SK-N-SH treated with all-trans-retinoic acid at 6 μM for 48 hours (cell line): ENCODE results near the gene PHRF1.

Experiments used
- ATAC-seq: fragments of 200-7000 bp; cut with Tn5 transposase; 3 replicates; pipeline ENCODE4 v1.9.1; 2020; ENCODE audit warnings: mild to moderate bottlenecking, moderate library complexity
- ARNTL ChIP-seq: fragments of 450-650 bp; formaldehyde crosslinking; IDR thresholded peaks from 2 replicates; pipeline ENCODE4 v1.5.0; 2020; ENCODE audit warnings: low read depth, mild to moderate bottlenecking, moderate library complexity, borderline replicate concordance
- BACH2 ChIP-seq: fragments of 250-450 bp; sonication (Bioruptor Pico); IDR thresholded peaks from 2 replicates; pipeline ENCODE4 v1.9.0; 2021; ENCODE audit warnings: mild to moderate bottlenecking, borderline replicate concordance
- CREB5 ChIP-seq: fragments of 250-450 bp; sonication (Bioruptor Pico); IDR thresholded peaks from 2 replicates; pipeline ENCODE4 v1.5.1; 2020; ENCODE audit warnings: low read depth, mild to moderate bottlenecking, moderate library complexity
- CSDC2 ChIP-seq: fragments of 250-450 bp; sonication (Bioruptor Pico); IDR thresholded peaks from 2 replicates; pipeline ENCODE4 v1.5.0; 2020; ENCODE audit warnings: mild to moderate bottlenecking, moderate library complexity
- CSRNP3 ChIP-seq: fragments of 250-450 bp; sonication (Bioruptor Pico); IDR thresholded peaks from 2 replicates; pipeline ENCODE4 v1.5.1; 2021; ENCODE audit warnings: mild to moderate bottlenecking, moderate library complexity
- ESRRG ChIP-seq: fragments of 250-450 bp; sonication (Bioruptor Pico); IDR thresholded peaks from 2 replicates; pipeline ENCODE4 v1.6.1; 2021; ENCODE audit warnings: mild to moderate bottlenecking
- GLIS3 ChIP-seq: fragments of 250-450 bp; sonication (Bioruptor Pico); IDR thresholded peaks from 2 replicates; pipeline ENCODE4 v1.5.0; 2020; ENCODE audit warnings: mild to moderate bottlenecking, moderate library complexity
- ISL1 ChIP-seq: fragments of 250-450 bp; sonication (Bioruptor Pico); IDR thresholded peaks from 2 replicates; pipeline ENCODE4 v2.1.2; 2022; ENCODE audit warnings: mild to moderate bottlenecking, moderate library complexity
- OSR1 ChIP-seq: fragments of 250-450 bp; sonication (Bioruptor Pico); IDR thresholded peaks from 2 replicates; pipeline ENCODE4 v1.8.0; 2022; ENCODE audit warnings: moderate library complexity, mild to moderate bottlenecking, inconsistent platforms
- POU6F1 ChIP-seq: fragments of 250-450 bp; sonication (Bioruptor Pico); IDR thresholded peaks from 2 replicates; pipeline ENCODE4 v1.8.0; 2021; ENCODE audit warnings: low read depth, mild to moderate bottlenecking, moderate library complexity, borderline replicate concordance
- PPARA ChIP-seq: fragments of 250-450 bp; sonication (Bioruptor Pico); IDR thresholded peaks from 2 replicates; pipeline ENCODE4 v1.5.0; 2020; ENCODE audit warnings: mild to moderate bottlenecking, borderline replicate concordance
- RARB ChIP-seq: fragments of 250-450 bp; sonication (Bioruptor Pico); IDR thresholded peaks from 2 replicates; pipeline ENCODE4 v1.8.0; 2021; ENCODE audit warnings: mild to moderate bottlenecking, moderate library complexity
- TCF4 ChIP-seq: fragments of 250-450 bp; sonication (Bioruptor Pico); IDR thresholded peaks from 2 replicates; pipeline ENCODE4 v1.8.0; 2021; ENCODE audit warnings: mild to moderate bottlenecking, moderate library complexity, borderline replicate concordance
- TOX ChIP-seq: fragments of 250-450 bp; sonication (Bioruptor Pico); IDR thresholded peaks from 2 replicates; pipeline ENCODE4 v1.8.0; 2021; ENCODE audit warnings: mild to moderate bottlenecking, moderate library complexity, borderline replicate concordance
- TSHZ2 ChIP-seq: fragments of 250-450 bp; sonication (Bioruptor Pico); IDR thresholded peaks from 2 replicates; pipeline ENCODE4 v1.5.0; 2020; ENCODE audit warnings: mild to moderate bottlenecking, moderate library complexity
- ZC3H10 ChIP-seq: fragments of 250-450 bp; sonication (Bioruptor Pico); IDR thresholded peaks from 2 replicates; pipeline ENCODE4 v1.5.1; 2021; ENCODE audit warnings: mild to moderate bottlenecking, moderate library complexity
- ZFP3 ChIP-seq: fragments of 250-450 bp; sonication (Bioruptor Pico); IDR thresholded peaks from 2 replicates; pipeline ENCODE4 v1.5.0; 2020; ENCODE audit warnings: mild to moderate bottlenecking, moderate library complexity
- ZFP30 ChIP-seq: fragments of 450-650 bp; formaldehyde crosslinking; IDR thresholded peaks from 2 replicates; pipeline ENCODE4 v1.5.0; 2022; ENCODE audit warnings: mild to moderate bottlenecking, moderate library complexity
- ZNF565 ChIP-seq: fragments of 450-650 bp; formaldehyde crosslinking; conservative IDR thresholded peaks from 2 replicates; pipeline ENCODE4 v1.5.0; 2020; ENCODE audit warnings: low read depth, mild to moderate bottlenecking, moderate library complexity
- ZNF70 ChIP-seq: fragments of 450-650 bp; formaldehyde crosslinking; IDR thresholded peaks from 2 replicates; pipeline ENCODE4 v1.5.0; 2020; ENCODE audit warnings: mild to moderate bottlenecking, moderate library complexity
- ZNF8 ChIP-seq: fragments of 450-650 bp; formaldehyde crosslinking; IDR thresholded peaks from 2 replicates; pipeline ENCODE4 v1.5.0; 2020; ENCODE audit warnings: mild to moderate bottlenecking, moderate library complexity

Gene PHRF1

GRCh38 chr11:578276-579035, 2.2 kb downstream of the PHRF1 start:
- no peak for ATAC-seq
- TF ChIP-seq ZNF8 (CRISPR knock-in tag) (no peak), OSR1 (CRISPR knock-in tag) (no peak), TCF4 (CRISPR knock-in tag) (no peak), CSDC2 (CRISPR knock-in tag) (no peak), ZFP3 (CRISPR knock-in tag) (no peak), PPARA (CRISPR knock-in tag) (no peak), RARB (CRISPR knock-in tag) (no peak), ZC3H10 (CRISPR knock-in tag) (no peak), TSHZ2 (CRISPR knock-in tag) (no peak), CREB5 (no peak), ARNTL (CRISPR knock-in tag) (no peak), GLIS3 (CRISPR knock-in tag) (no peak), ZNF70 (CRISPR knock-in tag) (no peak), ESRRG (no peak)

GRCh38 chr11:579830-580601, 3.7 kb downstream of the PHRF1 start:
- no peak for ATAC-seq
- TF ChIP-seq ZFP30 (CRISPR knock-in tag) (no peak), TSHZ2 (CRISPR knock-in tag) (no peak), PPARA (CRISPR knock-in tag) (no peak), ZFP3 (CRISPR knock-in tag) (no peak), ZC3H10 (CRISPR knock-in tag) (no peak), BACH2 (no peak), ZNF565 (CRISPR knock-in tag) (no peak), CSRNP3 (CRISPR knock-in tag) (no peak), ISL1 (CRISPR knock-in tag) (no peak), POU6F1 (CRISPR knock-in tag) (no peak), CREB5 (no peak), RARB (CRISPR knock-in tag) (no peak), ESRRG (no peak), TOX (no peak), ARNTL (CRISPR knock-in tag) (no peak)
